Breast epithelium (tissue), 4 donors: ENCODE measurements around the gene MUS81. TPM values are rescaled to one million over a fixed set of nuclear protein-coding genes. Genes with fewer than 3 reads are reported as not detected.
A peak's percentile ranks its signal among the peaks of the same experiment; 100 is the strongest.

Source experiments
- DNase-seq, 2 donors: peaks; one replicate each; pipeline ENCODE4 v3.0.0-alpha.2; 2019; ENCODE audit warnings: low spot score in 2 of 2
- H3K27ac ChIP-seq, 2 donors: fragments of 200-600 bp; sonication (generic) in 1 of 2; one replicate each; pipeline ENCODE4 v1.5.1; 2016 to 2019; ENCODE audit warnings: mild to moderate bottlenecking in 1 of 2
- H3K27me3 ChIP-seq, 2 donors: fragments of 200-600 bp; sonication (generic) in 1 of 2; one replicate each; pipeline versions ENCODE4 v1.5.1 to v1.6.0; 2017 to 2019; ENCODE audit warnings: control low read depth in 1 of 2, mild to moderate bottlenecking in 1 of 2
- H3K36me3 ChIP-seq: fragments of 200-600 bp; one replicate; pipeline ENCODE4 v1.5.1; 2019
- H3K4me1 ChIP-seq, 2 donors: fragments of 200-600 bp; sonication (generic); one replicate each; pipeline ENCODE4 v1.5.1; 2016 to 2019; ENCODE audit warnings: control low read depth in 1 of 2
- H3K4me3 ChIP-seq, 3 donors: fragments of 200-600 bp; sonication (generic); 1 replicate in 2 of 3; 2 replicates in 1 of 3; pipeline ENCODE4 v1.5.1; 2016 to 2019; ENCODE audit warnings: mild to moderate bottlenecking in 3 of 3, moderate library complexity in 2 of 3
- H3K9me3 ChIP-seq, 2 donors: fragments of 200-600 bp; sonication (generic) in 1 of 2; one replicate each; pipeline ENCODE4 v1.5.1; 2016 to 2019; ENCODE audit warnings: control low read depth in 1 of 2
- CTCF ChIP-seq, 3 donors: fragments of 450-650 bp; IDR thresholded peaks; one replicate each; pipeline ENCODE4 v1.5.1; 2016 to 2017; ENCODE audit warnings: antibody characterized with exemption in 3 of 3, mild to moderate bottlenecking in 3 of 3, moderate library complexity in 3 of 3
- POLR2A ChIP-seq: fragments of 450-650 bp; IDR thresholded peaks from one replicate; pipeline ENCODE4 v1.6.1; 2016; ENCODE audit warnings: antibody characterized with exemption, mild to moderate bottlenecking, moderate library complexity
- POLR2AphosphoS5 ChIP-seq, 3 donors: sonication (generic); formaldehyde crosslinking; IDR thresholded peaks; one replicate each; pipeline ENCODE4 v1.6.1; 2017; ENCODE audit warnings: antibody characterized with exemption in 3 of 3
- intact Hi-C: fragments of 100-400 bp; cut with DNase I; formaldehyde crosslinking; loops from one replicate; pipeline ENCODE4 v1.15.1; 2023; ENCODE audit warnings: low total_unique reads
- total RNA-seq, 3 donors: library from RNA; depleted of rRNA; stranded (reverse); fragments of >200 nt; gene quantifications; one replicate each; pipeline ENCODE4 v1.1.0, GENCODE V29; 2016

MUS81 gene
- total RNA-seq, 3 donors from 2014 or later = 29.8 to 44.6 (median 42.9) TPM

GRCh38 chr11:65871811-65872548 lies 11.7 kb downstream of the MUS81 start:
- no peaks in the 10 kb centered on the region for H3K36me3 ChIP-seq
- H3K4me1 ChIP-seq = peaks cover 0 to 10% of the 10 kb centered on the region in 2 donors
- peak overlapping the region; percentile 88 to 97 for H3K27ac ChIP-seq
- TF ChIP-seq CTCF (IDR thresholded peaks at IDR 0.05) = no peak
- TF ChIP-seq POLR2AphosphoS5 (IDR thresholded peaks at IDR 0.05) = no peak
- no peak for TF ChIP-seq POLR2A
- H3K27me3 ChIP-seq = no peaks in the 10 kb centered on the region
- no peak for DNase-seq
- H3K9me3 ChIP-seq = no peaks in the 10 kb centered on the region
- H3K4me3 ChIP-seq = peak overlapping the region; percentile 53 to 88 (median 65)
- intact Hi-C loops = no loop called here

DNA sequence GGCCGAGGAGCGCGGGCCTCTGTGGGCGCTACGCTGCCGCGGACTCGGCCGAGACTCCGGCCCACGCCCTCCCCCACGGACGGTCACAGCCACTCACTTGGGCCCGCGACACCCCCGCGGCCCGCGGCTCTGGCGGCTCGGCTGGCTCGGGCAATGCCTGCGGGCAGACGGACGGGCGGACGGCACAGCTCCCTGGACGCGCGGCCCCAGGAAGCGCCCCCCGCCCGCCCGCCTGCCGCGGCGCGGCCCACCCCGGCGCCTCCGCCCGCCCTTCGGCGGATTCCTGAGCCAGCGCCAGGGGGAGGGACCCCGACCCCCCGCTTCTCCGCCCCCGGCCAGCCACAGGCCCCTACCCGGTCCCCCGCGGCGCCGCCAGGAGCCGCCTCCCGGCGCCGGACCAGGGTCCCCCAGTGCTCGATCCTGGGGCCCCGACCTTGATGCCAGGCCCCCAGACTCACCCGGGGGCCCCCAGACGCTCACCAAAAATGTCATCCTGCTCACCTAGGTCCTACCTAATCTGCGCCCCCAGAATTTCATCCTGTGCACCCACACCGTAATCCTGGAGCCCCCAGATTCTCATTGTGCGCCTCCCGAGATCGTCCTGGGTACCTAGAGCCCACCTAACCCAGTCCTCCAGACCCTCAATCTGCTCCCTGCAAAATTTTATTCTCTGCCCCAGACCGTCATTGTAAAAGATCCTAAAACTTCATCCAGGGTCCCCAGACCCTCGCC lies 12.5 kb downstream of the MUS81 start, which contains the start of gene EFEMP2:
Gene EFEMP2, minus strand, starts transcription at position 215 of the 732 bp plus-strand sequence. CDS start 446 bp downstream, outside the sequence.
- DNase-seq = no peak
- intact Hi-C loops = no loop called here
- no peak for TF ChIP-seq POLR2A
- TF ChIP-seq POLR2AphosphoS5 (IDR thresholded peaks at IDR 0.05) = no peak
- TF ChIP-seq CTCF (IDR thresholded peaks at IDR 0.05) = no peak
- Histone ChIP-seq H3K4me3 (peak within 1 kb of the TSS; percentile 53 to 88 (median 65)), H3K27me3 (no peaks in the 10 kb centered on the region), H3K27ac (peak within 1 kb of the TSS; percentile 88 to 97), H3K9me3 (no peaks in the 10 kb centered on the region), H3K36me3 (no peaks in the 10 kb centered on the region), H3K4me1 (peaks cover 0 to 10% of the 10 kb centered on the region in 2 donors)

DNA sequence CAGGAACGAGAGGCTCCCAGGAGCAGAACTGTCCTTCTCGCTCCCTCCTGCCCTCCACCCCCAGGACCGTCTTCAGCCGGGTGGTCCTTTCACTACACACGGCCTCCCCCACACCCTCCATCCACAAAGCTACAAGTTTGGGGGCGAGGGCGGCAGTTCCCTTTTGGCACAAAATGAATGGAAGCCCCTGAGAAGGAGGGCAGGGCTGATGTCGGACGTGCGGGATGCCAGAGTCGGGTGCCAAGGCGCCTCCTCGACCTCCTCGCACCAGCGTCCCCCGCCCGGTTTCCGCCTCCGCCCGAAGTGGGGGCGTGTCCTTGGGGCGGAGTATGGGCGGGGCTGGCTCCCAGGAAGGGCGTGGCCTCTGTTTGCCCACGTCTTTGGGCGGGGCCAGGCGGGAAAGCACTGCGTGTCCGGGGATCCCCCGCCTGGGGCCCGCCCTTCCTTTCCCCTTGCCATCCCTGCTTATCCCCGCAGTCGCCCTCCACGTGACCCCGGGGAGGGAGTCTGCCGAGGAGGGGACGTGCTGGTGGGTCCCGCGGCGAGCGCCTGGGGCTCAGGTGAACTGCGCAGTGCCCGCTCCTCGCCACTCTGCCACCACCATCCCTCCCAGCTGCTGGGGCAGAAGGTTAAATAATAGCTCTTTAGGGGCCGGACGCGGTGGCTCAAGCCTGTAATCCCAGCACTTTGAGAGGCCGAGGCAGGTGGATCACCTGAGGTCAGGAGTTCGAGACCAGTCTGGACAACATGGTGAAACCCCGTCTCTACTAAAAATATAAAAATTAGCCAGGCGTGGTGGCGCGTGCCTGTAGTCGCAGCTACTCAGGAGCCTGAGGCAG lies 13.3 kb downstream of the MUS81 start:
- intact Hi-C loops = no loop called here
- peak; percentile 92 to 95 for DNase-seq
- peak; percentile 61 for TF ChIP-seq POLR2A
- peak; percentile 29 to 83 (median 80) for TF ChIP-seq POLR2AphosphoS5 (IDR thresholded peaks at IDR 0.05)
- peak in 2 of 3 donors; percentile 9 to 13 for TF ChIP-seq CTCF (IDR thresholded peaks at IDR 0.05)

GRCh38 chr11:65879617-65880016 lies 19.4 kb downstream of the MUS81 start, which contains the start of gene CTSW:
Gene CTSW, plus strand, starts transcription at chr11:65879837. Its CDS starts 18 bp downstream, at chr11:65879855.
- Histone ChIP-seq H3K36me3 (no peaks in the 10 kb centered on the region), H3K4me3 (no peak within 1 kb of the TSS), H3K27ac (no peak within 1 kb of the TSS), H3K9me3 (no peaks in the 10 kb centered on the region), H3K4me1 (no peaks in the 10 kb centered on the region), H3K27me3 (no peaks in the 10 kb centered on the region)
- DNase-seq = no peak
- intact Hi-C loops = loop anchor here (10.0 kb wide), 1 partner anchor 85 kb away; the partner anchor contains the start of gene SART1
- TF ChIP-seq CTCF (IDR thresholded peaks at IDR 0.05) = no peak
- no peak for TF ChIP-seq POLR2A
- TF ChIP-seq POLR2AphosphoS5 (IDR thresholded peaks at IDR 0.05) = no peak

More for the DNA sequence above, 13.3 kb downstream of the MUS81 start:
- H3K9me3 ChIP-seq = no peaks in the 10 kb centered on the region
- H3K36me3 ChIP-seq = no peaks in the 10 kb centered on the region
- peak overlapping the region; percentile 53 to 88 (median 65) for H3K4me3 ChIP-seq
- H3K27me3 ChIP-seq = no peaks in the 10 kb centered on the region
- peaks cover 0 to 10% of the 10 kb centered on the region in 2 donors for H3K4me1 ChIP-seq
- H3K27ac ChIP-seq = peak overlapping the region; percentile 88 to 97
